HG03066 (cell line): Measurements from ENCODE around the gene RPL28.

Experiments
- ATAC-seq: cut with Tn5 transposase; IDR thresholded peaks from one replicate; pipeline ENCODE4 v1.9.1; 2021; ENCODE audit warnings: low read depth; ENCODE audit not compliant: unreplicated experiment

Gene RPL28

GRCh38 chr19:55372316-55373081, 13.2 kb upstream of the RPL28 start:
- no peak for ATAC-seq

GRCh38 chr19:55373306-55373992, 12.3 kb upstream of the RPL28 start:
- ATAC-seq: no peak

- ATAC-seq: no peak
Measured at GRCh38 chr19:55373993-55374757, 11.6 kb upstream of the RPL28 start.

- no peak for ATAC-seq
Measured at GRCh38 chr19:55376241-55376933, 9.3 kb upstream of the RPL28 start, which contains the start of gene TMEM190. Gene TMEM190 (plus strand): TSS chr19:55376826. CDS start chr19:55376854, 28 bp downstream.

- ATAC-seq: no peak
Measured at GRCh38 chr19:55377356-55378131, 8.2 kb upstream of the RPL28 start.

- ATAC-seq: no peak
Measured at GRCh38 chr19:55379174-55379573, 6.6 kb upstream of the RPL28 start.

- ATAC-seq: no peak
Measured at GRCh38 chr19:55382013-55382412, 3.7 kb upstream of the RPL28 start.

GRCh38 chr19:55382522-55383054, 3.1 kb upstream of the RPL28 start:
- no peak for ATAC-seq

- no peak for ATAC-seq
Measured at GRCh38 chr19:55383279-55384130, 2.2 kb upstream of the RPL28 start.

- no peak for ATAC-seq
Measured at GRCh38 chr19:55384131-55384919, 1.4 kb upstream of the RPL28 start, which contains the start of gene TMEM238. Gene TMEM238 (minus strand): TSS chr19:55384292. CDS start chr19:55384259, 33 bp downstream.

GRCh38 chr19:55384920-55385723, 610 bp upstream of the RPL28 start:
- peak; percentile 53 for ATAC-seq

- no peak for ATAC-seq
Measured at GRCh38 chr19:55386493-55386971, 800 bp downstream of the RPL28 start.

GRCh38 chr19:55387736-55388497, 2.2 kb downstream of the RPL28 start:
- no peak for ATAC-seq

- no peak for ATAC-seq
Measured at GRCh38 chr19:55389386-55390317, 3.9 kb downstream of the RPL28 start.

GRCh38 chr19:55390461-55390880, 4.7 kb downstream of the RPL28 start:
- ATAC-seq: no peak
